ENCODE results near the gene ROR1. TPM values are rescaled to one million over a fixed set of nuclear protein-coding genes. Genes with fewer than 3 reads are reported as not detected.
"Not testable (repeated sequence)": the region's sequence is repeated elsewhere in the genome, so short reads cannot be mapped to it uniquely, and the experiment has no call there.

ROR1 gene
- total RNA-seq, 1 experiment from 2014 or later: 2.7 TPM

- RAD21 ChIA-PET (ENCODE audit: low non-redundant PET in 1 of 2, low total read pairs in 2 of 2, uncharacterized antibody in 2 of 2, unreplicated experiment in 2 of 2); H3K9me3 ChIP-seq (ENCODE audit: control insufficient read depth in 1 of 2, insufficient read depth in 1 of 2, low read depth in 1 of 2, low read length in 2 of 2); H3K4me1 ChIP-seq (ENCODE audit: control insufficient read depth in 1 of 2, insufficient read depth in 2 of 2, low read length in 2 of 2); H3K79me2 ChIP-seq (ENCODE audit: insufficient read depth, low read length); H3K4me3 ChIP-seq (replicated peaks in 1 of 2; ENCODE audit: low read depth in 1 of 2, low read length in 2 of 2); H4K20me1 ChIP-seq (ENCODE audit: insufficient read depth); BruUV-seq (replicated peaks); H2AFZ ChIP-seq (ENCODE audit: low read depth, low read length, poor library complexity, severe bottlenecking); H3K27me3 ChIP-seq (ENCODE audit: insufficient read depth, low read length); H3K36me3 ChIP-seq (ENCODE audit: control insufficient read depth in 1 of 2, insufficient read depth in 2 of 2, low read length in 2 of 2); ATAC-seq; H3K27ac ChIP-seq (ENCODE audit: low read depth, low read length); H3K9me2 ChIP-seq (ENCODE audit: insufficient read depth); DNase-seq (ENCODE audit: low read depth, low spot score); H3K9ac ChIP-seq (ENCODE audit: low read length); intact Hi-C loops (cut with micrococcal nuclease); H3K4me2 ChIP-seq (ENCODE audit: low read length); CTCF ChIA-PET; POLR2A ChIA-PET: not testable (repeated sequence)
Observed at GRCh38 chr1:63816217-63816815, 42.5 kb downstream of the ROR1 start.

DNA sequence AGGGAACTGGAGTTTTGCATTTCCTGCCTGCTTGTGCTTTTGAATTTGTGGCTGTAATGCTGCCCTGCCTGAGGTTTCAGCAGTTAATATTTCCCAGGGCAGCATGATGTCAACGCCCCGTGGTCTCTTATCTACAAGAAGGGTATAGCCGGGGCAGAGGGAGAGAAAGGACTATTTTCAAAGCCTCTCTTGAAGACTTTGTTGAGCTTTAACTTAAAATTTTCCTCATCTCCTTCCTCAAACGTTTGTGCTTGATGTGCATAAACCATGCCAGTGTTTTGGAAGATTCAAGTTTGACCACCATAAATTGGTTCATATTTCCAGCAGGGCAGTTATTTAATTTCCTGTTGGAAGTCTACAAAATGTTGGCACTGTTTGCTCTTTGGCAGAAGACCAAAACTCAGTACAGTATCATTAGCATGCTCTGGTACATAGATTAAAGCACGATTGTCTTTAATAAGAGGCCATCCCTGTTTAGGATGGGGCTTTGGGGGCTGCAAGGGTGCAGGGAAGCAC lies 43.4 kb downstream of the ROR1 start:
- intact Hi-C loops (cut with micrococcal nuclease): no loop called here

More for the DNA sequence above, 43.4 kb downstream of the ROR1 start:
- Histone ChIP-seq H3K4me2 (ENCODE audit: low read length) (no peak overlapping the region), H4K20me1 (ENCODE audit: insufficient read depth) (no peaks in the 10 kb centered on the region), H3K36me3 (ENCODE audit: control insufficient read depth in 1 of 2, insufficient read depth in 2 of 2, low read length in 2 of 2) (no peaks in the 10 kb centered on the region), H3K79me2 (ENCODE audit: insufficient read depth, low read length) (no peaks in the 10 kb centered on the region), H3K9me3 (ENCODE audit: control insufficient read depth in 1 of 2, insufficient read depth in 1 of 2, low read depth in 1 of 2, low read length in 2 of 2) (no peaks in the 10 kb centered on the region), H3K4me1 (ENCODE audit: control insufficient read depth in 1 of 2, insufficient read depth in 2 of 2, low read length in 2 of 2) (no peaks in the 10 kb centered on the region), H3K9ac (ENCODE audit: low read length) (no peak overlapping the region), H3K27me3 (ENCODE audit: insufficient read depth, low read length) (no peaks in the 10 kb centered on the region; the same call in 1 of the 2 replicates), H2AFZ (ENCODE audit: low read depth, low read length, poor library complexity, severe bottlenecking) (no peak overlapping the region), H3K4me3 (replicated peaks in 1 of 2; ENCODE audit: low read depth in 1 of 2, low read length in 2 of 2) (no peak overlapping the region), H3K9me2 (ENCODE audit: insufficient read depth) (no peaks in the 10 kb centered on the region), H3K27ac (ENCODE audit: low read depth, low read length) (no peak overlapping the region)
- ChIA-PET RAD21 (ENCODE audit: low non-redundant PET in 1 of 2, low total read pairs in 2 of 2, uncharacterized antibody in 2 of 2, unreplicated experiment in 2 of 2) (no interaction called here), CTCF (no interaction called here), POLR2A (no interaction called here)
- DNase-seq (ENCODE audit: low read depth, low spot score) (no peak), ATAC-seq (no peak)
- no TSS peak for BruUV-seq (replicated peaks)
- TF ChIP-seq MAX (IDR thresholded peaks at IDR 0.05) (no peak), ATF3 (IDR thresholded peaks at IDR 0.05) (no peak), CBX3 (IDR thresholded peaks at IDR 0.05; ENCODE audit: low read depth) (no peak), JUND (IDR thresholded peaks at IDR 0.05) (no peak), FOSL1 (IDR thresholded peaks at IDR 0.05; ENCODE audit: low read depth) (no peak)

All from HCT116 (cell line).